HG02938 (cell line): ENCODE measurements around the gene BCDIN3D.
"Not testable (repeated sequence)": the region's sequence is repeated elsewhere in the genome, so short reads cannot be mapped to it uniquely, and the experiment has no call there.

Experiments used
- ATAC-seq: cut with Tn5 transposase; IDR thresholded peaks from one replicate; pipeline ENCODE4 v1.9.1; 2021; ENCODE audit warnings: mild to moderate bottlenecking, moderate library complexity; ENCODE audit not compliant: unreplicated experiment

BCDIN3D gene

DNA sequence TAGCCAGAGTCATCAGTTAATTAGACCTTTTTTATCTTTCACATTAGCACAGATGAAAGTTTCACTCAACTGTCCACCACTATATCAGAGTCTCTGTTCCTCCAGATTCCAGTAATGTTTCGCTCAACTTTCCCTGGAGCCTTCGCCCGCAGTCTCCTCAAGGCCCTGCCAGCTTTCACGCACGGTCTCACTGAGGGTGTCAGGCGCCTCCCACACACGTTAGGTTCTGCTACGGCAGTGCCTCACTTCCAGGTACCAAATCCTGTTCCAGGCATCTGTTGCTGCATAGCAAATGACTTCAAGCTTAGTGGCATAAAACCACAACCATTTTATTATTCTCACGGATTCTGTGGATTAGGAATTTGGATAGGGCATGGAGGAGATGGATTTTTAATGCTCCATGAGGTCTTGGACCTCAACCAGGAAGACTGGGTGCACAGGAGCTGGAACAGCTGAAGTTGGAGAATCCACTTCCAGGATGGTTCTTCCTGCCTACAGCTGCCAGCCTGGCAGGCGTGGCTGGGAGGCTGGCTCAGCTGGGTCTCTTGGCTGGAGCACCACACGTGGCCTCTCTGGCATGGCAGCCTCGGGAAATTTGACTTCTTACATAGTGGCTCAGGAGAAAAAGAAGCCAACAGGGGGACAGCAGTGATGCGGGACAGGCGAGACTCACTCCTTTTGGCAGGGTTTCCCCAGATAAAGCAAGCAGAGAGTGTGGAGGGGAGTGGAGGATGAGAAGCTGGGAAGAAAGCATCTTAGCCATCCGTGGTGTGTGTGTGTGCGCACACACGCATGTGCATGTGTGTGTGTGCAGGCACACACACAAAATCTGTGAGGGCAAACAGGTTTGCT, 21.3 kb upstream of the BCDIN3D start:
- no peak for ATAC-seq

DNA sequence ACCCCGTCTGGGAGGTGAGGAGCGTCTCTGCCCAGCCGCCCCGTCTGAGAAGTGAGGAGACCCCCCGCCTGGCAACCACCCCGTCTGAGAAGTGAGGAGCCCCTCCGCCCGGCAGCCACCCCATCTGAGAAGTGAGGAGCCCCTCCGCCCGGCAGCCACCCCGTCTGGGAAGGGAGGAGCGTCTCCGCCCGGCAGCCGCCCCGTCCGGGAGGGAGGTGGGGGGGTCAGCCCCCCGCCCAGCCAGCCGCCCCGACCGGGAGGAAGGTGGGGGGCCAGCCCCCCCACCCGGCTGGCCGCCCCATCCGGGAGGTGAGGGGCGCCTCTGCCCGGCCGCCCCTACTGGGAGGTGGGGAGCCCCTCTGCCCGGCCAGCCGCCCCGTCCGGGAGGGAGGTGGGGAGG, 18.0 kb upstream of the BCDIN3D start:
- ATAC-seq = not testable (repeated sequence)

DNA sequence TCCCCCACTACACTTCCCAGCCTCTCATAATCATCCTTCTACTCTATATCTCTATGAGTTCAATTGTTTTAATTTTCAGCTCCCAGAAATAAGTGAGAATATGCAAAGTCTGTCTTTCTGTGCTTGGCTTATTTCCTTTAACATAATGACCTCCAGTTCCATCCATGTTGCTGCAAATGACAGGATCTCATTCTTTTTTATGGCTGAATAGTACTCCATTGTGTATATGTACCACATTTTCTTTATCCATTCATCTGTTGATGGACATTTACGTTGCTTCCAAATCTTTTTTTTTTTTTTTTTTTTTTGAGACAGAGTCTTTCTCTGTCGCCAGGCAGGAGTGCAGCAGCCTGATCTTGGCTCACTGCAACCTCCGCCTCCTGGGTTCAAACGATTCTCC, 13.0 kb upstream of the BCDIN3D start:
- ATAC-seq = not testable (repeated sequence)

DNA sequence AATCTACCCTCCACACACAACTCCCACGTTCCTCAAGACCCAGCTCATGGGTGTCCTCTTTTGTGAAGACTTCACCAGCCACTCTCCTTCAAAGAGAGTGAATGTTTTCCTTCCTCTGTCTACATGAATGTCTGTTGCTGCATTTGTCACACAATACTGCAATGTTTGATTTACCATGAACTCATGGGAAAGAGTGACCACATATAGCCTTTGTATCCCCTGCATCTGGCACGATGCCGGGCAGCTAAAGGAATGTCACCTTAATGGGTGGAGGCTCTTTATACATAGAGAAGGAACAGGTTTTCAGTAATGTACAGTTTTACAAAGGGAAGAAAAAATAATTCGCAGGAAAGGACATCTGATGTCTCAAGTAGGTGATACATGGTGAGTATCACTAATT, 12.1 kb upstream of the BCDIN3D start:
- no peak for ATAC-seq

DNA sequence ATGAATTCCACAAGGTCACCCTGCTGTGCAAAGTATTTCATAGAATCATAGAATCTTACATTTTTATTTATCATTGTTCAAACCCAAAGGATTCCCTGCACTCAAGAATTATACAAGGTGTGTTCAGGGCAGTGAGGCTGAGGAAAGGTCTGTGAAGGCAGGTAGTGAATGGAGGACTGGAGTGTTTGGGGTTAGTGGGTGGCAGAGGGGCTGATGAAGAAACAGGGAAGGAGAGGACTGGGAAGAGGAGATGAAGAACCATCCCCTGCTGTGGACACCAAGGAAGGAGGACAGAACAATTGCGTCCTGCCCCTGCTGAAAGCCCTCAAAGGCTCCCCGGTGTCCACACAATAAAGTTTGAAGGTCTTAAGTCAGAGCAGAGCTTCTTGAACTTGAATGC, 10.8 kb upstream of the BCDIN3D start:
- ATAC-seq = no peak

DNA sequence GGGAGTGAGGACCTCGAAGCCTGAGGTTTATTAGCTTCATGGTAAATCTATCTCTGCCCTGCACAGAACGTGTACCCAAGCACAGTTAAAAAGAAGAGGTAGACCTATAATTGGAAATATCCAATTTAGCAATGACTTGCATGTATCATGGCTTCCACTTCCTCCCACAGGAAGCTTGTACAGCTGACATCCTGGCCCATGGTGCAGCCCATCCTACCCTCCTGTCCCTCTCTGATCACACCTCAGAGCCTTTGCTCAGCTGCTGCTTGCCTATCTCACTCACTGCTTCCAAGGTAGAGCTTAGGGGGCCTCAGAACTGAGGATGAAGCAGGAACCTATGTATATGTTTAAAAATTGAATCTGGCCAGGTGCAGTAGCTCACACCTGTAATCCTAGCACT, 4.3 kb upstream of the BCDIN3D start:
- ATAC-seq = no peak

DNA sequence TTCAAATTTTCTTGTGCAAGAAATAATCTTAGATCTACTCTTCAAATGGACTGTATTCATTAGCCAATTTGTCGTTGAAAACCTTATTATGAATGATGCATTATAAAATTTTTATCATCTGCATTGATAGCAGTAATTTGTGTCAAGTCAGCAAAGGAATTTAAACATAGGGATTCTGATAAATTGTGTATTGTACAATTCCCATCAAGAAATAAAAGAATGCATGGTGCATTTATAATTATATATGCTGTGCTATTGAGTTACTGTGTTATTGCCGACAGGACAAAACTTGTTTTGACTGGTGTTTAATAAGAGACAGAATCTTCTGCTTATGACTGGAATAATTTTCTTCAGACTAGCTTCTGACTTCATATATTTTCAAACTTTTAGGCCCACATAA, 3.1 kb upstream of the BCDIN3D start:
- no peak for ATAC-seq

DNA sequence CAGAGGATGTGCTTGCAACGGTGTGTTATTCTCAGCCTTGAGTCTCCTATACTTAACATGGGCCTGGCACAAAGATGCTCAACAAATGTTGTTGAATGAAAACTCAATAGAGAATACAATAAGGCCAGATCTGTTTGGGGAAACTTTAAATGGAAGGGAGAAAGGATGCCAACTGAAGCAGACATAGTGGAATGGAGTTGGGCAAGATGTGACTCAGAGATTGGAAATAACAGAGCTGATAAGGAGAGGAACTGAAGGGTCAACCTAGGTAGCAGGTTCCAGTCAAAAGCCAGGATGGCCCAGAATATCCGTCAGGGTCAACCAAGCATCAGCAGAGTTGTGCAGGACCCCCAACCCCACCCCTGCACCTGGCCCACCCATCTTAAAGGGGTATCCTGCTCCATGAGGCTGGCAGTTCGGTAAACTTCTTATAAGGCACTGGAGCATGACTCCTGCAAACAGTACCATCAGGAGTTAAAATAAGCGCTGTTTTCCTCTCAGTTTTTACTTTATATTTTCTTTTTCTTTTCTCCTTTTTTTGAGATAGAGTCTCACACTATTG, 1.1 kb upstream of the BCDIN3D start:
- ATAC-seq = no peak

DNA sequence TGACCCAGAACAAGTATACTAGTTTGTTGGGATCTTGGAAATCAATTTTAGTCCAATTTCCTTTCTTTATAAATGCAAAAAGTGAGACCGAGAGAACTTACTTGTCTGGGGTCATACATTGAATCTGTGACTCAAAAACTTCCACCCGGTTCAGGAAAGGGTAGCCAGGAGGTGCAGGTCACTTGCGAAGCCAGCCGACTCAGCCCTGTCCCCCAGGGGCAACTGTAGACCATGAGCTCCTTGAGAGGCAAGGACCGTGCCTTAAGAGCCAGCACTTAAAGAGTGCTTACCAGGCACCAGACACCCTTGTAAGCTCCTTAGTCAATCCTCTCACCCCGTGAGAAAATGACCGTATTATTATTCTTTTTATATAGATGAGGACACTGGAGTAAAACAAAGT, 505 bp upstream of the BCDIN3D start:
- ATAC-seq = no peak

DNA sequence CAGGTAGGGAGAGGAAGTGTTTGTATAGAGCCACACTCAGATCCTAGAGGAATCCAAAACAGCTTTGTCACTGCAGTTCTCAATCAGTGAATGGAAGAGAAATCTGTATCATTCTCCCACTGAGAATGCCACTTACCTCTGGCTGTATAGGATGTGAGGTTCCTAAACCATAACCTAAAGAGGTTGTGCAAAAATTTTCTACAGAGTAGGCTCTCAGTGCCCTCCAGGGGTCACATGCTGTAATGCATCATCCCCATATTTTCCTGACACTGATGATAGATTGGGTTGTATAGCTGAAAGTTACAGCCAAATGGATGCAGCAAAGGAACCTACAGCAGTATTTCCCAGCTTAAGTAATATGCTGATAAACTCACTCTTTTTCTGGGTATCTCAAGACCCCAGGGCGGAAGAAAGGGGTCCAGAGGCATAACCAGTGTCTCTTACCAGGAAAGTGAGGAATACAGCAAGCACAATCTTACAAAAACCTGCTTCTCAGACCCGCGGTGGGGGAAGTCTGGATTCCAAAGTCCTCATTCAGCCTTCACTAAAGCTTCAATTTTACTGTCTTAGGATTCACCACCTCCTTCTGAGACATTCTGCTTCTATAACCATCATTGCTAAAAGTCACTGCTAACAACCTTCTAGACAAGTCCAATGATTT, 3.8 kb downstream of the BCDIN3D start:
- no peak for ATAC-seq

DNA sequence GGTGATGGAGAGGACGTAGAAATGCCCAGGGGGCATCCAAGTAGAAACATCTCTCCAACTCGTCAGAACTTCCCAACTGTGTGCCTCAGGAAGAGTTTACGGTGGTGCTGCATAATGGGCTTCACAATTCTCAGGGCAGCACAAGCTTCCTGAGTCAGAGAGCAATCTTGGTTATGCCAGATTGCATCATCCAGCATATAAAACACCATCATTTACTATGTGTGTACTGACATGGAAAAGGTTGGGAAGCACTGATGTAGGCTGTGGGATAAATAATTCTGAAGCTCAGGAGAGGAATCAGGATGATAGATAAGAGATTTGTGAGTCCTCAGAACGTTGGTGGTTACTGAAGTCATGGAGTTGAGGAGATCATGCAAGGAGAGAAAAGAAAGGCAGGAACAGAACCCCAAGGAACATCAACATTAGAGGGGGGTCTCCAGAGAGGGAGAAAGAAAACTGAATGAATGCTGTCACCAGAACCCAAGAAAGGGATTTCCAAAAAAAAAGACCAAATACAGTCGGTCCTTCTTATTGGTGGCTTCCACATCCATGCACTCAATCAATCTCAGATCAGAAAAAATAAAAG, 10.0 kb downstream of the BCDIN3D start:
- ATAC-seq = no peak

DNA sequence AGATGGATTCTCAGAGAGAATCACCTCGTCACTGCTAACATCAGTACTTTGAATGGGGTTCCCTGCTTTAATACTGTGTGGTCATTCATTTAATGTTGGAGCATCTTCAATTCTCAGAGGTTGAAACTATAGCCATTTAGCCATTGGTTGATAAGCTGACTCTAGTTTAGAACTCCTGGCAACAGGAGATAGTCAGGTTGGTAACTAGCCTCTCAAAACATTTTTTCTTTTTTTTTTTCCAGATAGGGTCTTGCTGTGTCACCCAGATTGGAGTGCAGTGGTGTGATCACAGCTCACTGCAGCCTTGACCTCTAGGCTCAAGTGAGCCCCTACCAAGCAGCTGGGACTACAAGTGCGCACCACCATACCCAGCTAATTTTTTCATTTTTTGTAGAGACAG, 11.2 kb downstream of the BCDIN3D start:
- ATAC-seq = no peak

DNA sequence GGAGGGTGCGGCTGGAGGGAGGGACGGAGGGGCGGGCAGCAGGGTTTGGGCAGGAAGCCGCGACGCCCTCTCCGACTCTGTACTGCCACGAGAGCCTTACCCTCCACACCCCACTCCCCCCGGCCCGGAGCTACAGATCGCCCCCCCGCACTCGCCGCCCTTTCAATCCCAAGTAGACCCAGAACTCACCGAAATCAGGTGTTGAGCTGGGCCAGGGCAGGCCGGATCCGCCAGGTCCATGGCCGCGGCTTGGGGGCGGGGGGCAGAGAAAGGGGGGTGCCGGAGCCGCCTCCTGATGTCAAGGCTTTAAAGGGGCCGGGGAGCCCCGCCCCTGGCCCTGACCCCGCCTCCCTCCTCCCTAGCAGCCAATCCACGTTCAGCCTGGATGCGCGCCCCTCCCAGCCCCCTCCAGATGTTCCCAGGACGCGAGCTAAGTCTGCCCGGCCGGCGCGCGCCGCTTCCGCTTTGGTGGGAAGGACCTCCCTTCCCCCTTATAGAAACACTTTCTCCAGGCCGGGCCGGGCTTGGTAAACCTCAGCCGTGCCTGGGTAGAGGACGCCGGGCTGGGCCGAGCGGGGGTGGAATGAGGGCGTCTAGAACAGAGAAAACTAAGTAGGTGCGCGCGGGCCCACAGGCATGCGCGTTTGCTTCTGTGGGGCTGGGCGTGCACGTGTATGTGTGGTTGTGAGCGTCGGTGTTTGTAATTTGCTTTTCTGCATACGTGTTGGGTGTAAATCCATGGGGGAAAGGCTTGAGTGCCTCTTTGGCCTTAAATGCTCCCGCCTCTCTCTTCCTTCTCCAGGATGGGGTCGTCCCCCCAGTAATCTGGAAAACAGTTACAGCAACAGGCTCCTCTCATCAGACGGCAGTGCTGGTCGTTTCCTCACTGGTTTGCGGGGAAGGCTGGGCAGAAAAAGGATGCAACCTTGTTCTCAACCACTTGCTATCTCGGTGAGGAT, 14.5 kb downstream of the BCDIN3D start, which contains the start of gene NCKAP5L:
Gene NCKAP5L, minus strand, starts transcription at position 281 of the 959 bp plus-strand sequence. CDS start 24,369 bp downstream, outside the sequence.
- ATAC-seq = peak; percentile 73

DNA sequence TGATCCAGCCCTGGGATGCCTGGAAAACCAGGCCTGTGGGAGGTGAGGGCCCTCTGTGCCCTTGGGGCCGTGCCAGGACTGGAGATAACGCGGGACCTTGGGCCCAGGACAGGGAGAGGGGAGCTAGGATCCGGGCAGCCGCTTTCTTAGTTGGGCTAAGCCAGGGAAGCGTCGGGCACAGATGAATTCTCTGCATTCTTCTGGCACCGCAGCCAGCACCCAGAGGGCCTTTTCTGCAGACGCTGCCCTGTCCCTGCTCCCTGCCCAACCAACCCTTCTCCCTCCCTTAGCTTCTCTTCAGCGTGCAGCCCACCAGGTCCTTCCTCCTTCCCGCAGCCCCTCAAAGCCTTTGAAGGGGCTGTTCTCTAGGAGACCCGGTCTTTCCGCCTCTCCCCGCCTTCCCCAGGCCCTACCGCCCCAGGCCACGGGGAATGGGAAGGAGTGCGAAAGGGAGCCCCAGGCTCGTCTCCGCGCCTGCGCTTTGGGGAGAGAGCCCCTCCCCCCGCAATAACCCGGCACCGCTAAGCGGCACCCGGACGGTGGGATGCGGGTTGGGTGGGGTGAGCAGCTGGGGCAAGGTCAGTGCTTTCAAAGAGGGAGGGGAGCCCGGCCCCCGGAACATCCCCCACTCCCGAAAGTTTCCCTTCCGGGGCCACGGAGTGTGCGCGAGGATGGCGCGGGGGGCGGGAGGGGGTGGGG, 15.4 kb downstream of the BCDIN3D start:
- ATAC-seq = no peak

DNA sequence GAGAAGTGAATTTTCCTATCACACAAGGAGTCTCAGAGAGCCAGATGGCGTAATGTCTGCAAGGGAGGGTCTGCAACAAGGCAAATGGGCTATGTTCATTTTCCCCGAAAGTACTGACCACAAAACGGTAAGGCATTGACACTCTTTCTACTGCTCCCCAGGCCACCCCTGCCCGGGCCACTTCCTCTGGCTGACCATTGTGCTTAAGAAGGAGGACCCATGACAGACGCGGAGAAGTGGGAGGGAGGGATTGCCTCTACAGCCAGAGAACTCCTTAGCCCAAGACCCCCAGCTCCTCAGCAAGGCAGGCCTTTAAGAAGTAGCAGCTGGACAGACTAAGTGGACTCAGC, 15.9 kb downstream of the BCDIN3D start:
- no peak for ATAC-seq

DNA sequence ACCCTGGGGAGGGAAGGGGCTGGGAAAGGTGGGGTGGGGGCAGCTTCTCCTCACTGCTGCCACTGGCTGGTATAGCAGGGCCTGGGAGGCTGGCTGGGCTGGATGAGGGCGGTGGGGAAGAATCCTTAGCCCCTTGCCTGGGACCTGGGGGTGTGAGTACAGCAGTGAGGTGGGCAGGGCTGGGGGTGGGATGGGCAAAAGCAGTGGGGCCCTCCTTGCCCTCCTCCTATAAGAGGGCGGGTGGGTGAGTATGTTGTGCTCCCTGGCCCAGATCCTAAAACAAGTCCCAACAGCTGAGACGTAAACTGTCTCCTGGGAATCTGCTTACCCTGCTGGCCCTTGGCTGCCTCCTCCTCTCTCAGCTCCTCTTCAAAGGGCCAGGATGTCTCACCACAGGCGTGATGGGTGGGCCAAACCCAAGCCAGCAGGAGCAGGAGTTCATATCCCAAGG, 16.9 kb downstream of the BCDIN3D start:
- no peak for ATAC-seq

DNA sequence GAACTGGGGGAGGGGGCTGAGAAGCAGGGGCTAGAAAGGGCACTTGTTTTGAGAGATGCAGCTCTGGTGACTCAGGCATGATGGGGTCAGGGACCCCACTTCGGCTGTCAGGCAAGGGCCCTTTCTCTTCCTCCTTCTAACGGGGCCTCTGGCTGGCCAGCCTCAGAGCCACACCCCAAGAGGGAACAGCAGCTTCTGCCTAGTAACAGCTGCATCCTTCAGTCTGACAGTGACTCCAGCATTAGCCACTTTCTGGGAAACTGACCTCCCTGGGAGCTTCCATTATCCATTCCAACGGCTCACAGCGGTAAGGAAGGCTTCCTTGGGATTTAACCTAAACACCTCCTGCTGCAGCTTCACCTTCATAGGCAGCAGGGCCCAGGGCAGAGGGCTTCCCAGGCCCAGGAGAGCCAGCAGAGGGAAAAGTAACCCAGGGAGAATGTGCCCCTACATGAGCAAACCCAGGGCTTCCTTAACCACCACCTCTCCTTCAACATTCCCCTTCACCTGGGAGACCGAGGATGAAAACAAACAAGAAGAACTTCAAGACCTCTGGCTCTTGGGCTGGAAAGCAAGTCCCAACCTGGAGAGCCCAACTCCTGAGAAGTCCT, 17.4 kb downstream of the BCDIN3D start:
- no peak for ATAC-seq

DNA sequence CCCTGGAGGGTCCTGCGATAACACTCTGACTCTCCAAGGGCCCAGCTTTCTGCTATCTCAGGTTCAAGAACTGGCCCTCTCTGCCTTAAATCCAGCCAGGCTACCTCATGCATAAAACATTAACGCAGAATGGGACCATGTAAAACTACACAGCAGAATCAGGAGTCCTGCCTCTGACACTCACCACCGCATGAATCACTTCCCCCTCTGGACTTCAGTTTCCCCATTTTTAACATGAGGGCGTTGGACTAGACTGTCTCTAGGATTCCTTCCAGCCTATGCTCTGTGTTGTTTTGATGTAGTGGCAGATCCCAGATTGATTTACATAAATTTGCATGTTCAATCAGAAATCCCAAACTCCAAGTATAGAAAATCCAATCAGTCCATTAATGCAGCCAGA, 18.0 kb downstream of the BCDIN3D start:
- no peak for ATAC-seq

DNA sequence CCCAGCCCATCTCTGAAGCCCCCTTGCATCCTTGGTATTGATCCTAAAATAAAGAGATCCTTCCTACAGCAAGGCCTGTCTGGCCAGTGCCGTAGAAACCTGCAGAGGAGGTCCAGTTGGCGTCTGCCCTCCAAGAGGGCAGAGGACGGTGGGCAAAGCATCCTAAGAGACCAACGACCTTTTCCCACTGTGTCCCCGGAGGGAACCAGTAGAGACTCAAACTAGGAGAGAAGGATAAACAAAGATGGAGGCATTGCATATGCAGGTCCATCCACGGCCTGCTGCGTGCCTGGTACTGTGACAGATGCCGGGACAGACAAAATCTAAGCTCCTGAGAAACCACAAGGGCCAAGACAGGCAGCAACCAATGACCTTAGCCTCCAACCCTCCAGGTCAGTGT, 18.5 kb downstream of the BCDIN3D start:
- no peak for ATAC-seq

DNA sequence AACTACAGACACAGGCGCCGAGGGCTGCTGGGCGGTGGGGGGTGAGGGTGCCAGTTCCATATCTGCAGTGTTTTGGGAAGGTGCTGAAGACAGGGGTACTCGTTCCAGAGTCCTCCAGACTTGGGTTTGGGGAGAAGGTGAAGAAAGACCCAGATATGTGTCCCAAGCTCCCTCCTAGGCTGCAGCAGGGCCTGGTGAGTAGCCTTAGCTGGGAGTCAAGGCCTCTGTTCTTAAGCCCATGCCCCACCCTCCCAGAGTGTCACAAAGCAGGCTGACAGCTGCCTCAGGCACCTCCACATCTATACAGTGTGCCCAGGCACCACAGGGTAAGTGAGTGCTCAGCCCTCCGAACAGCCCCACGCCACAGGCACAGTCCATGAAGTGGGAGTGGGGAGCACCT, 19.0 kb downstream of the BCDIN3D start:
- no peak for ATAC-seq
